Endothelial cell (in vitro differentiated cells): ENCODE measurements around the gene DYNLT5. TPM values are rescaled to one million over a fixed set of nuclear protein-coding genes. Genes with fewer than 3 reads are reported as not detected.

Experiments
- DNase-seq: peaks from one replicate; pipeline ENCODE4 v3.0.0; 2021; ENCODE audit warnings: low spot score
- H3K27ac Mint-ChIP-seq: one replicate; pipeline ENCODE4 v1.8.0; 2021; ENCODE audit warnings: mixed read lengths, inconsistent platforms; ENCODE audit not compliant: unreplicated experiment
- H3K27me3 Mint-ChIP-seq: one replicate; pipeline ENCODE4 v1.8.0; 2021; ENCODE audit warnings: mild to moderate bottlenecking, moderate library complexity, mixed read lengths, inconsistent platforms; ENCODE audit not compliant: unreplicated experiment
- H3K36me3 Mint-ChIP-seq: one replicate; pipeline ENCODE4 v1.8.0; 2021; ENCODE audit warnings: mild to moderate bottlenecking, low read depth, mixed read lengths, inconsistent platforms; ENCODE audit not compliant: unreplicated experiment
- H3K4me1 Mint-ChIP-seq: one replicate; pipeline ENCODE4 v1.8.0; 2021; ENCODE audit warnings: mild to moderate bottlenecking, mixed read lengths, inconsistent platforms; ENCODE audit not compliant: unreplicated experiment
- H3K4me3 Mint-ChIP-seq: one replicate; pipeline ENCODE4 v1.8.0; 2021; ENCODE audit warnings: mild to moderate bottlenecking, mixed read lengths, inconsistent platforms; ENCODE audit not compliant: unreplicated experiment
- H3K9me3 Mint-ChIP-seq: one replicate; pipeline ENCODE4 v1.8.0; 2021; ENCODE audit warnings: mixed read lengths, inconsistent platforms; ENCODE audit not compliant: unreplicated experiment
- CTCF ChIP-seq: fragments of 200-600 bp; sonication (generic); IDR thresholded peaks from one replicate; pipeline ENCODE4 v1.5.0; 2021; ENCODE audit warnings: antibody characterized with exemption; ENCODE audit not compliant: unreplicated experiment
- total RNA-seq: library from RNA; stranded (reverse); fragmentation: NEBNext Ultra II Directional; extraction: Animal tissue kit (Norgen Biotek cat#: 25700); gene quantifications from one replicate; pipeline ENCODE4 v1.2.1, GENCODE V29; 2021; ENCODE audit not compliant: unreplicated experiment

Gene DYNLT5
- total RNA-seq, 1 donor from 2014 or later = 57.9 TPM

- Mint-ChIP-seq H3K27me3 (no peaks in the 10 kb centered on the region), H3K36me3 (no peaks in the 10 kb centered on the region), H3K27ac (no peak overlapping the region), H3K9me3 (peaks cover 4% of the 10 kb centered on the region), H3K4me3 (no peak overlapping the region), H3K4me1 (no peaks in the 10 kb centered on the region)
- no peak for DNase-seq
- TF ChIP-seq CTCF = no peak
These were observed 57.0 kb downstream of the DYNLT5 start for GRCh38 chr1:66809245-66809644.

GRCh38 chr1:66809736-66810326, 57.6 kb downstream of the DYNLT5 start:
- no peak for TF ChIP-seq CTCF
- H3K9me3 Mint-ChIP-seq = peaks cover 4% of the 10 kb centered on the region

GRCh38 chr1:66824771-66825170, 72.5 kb downstream of the DYNLT5 start:
- no peak for DNase-seq
- H3K27me3 Mint-ChIP-seq = no peaks in the 10 kb centered on the region
- H3K27ac Mint-ChIP-seq = no peak overlapping the region
- H3K36me3 Mint-ChIP-seq = no peaks in the 10 kb centered on the region
- no peak for TF ChIP-seq CTCF
- no peak overlapping the region for H3K4me3 Mint-ChIP-seq
- no peaks in the 10 kb centered on the region for H3K4me1 Mint-ChIP-seq
- H3K9me3 Mint-ChIP-seq = no peaks in the 10 kb centered on the region

More at GRCh38 chr1:66809736-66810326, 57.6 kb downstream of the DYNLT5 start:
- no peak for DNase-seq
- H3K27me3 Mint-ChIP-seq = no peaks in the 10 kb centered on the region
- H3K36me3 Mint-ChIP-seq = no peaks in the 10 kb centered on the region
- H3K27ac Mint-ChIP-seq = no peak overlapping the region
- no peaks in the 10 kb centered on the region for H3K4me1 Mint-ChIP-seq
- no peak overlapping the region for H3K4me3 Mint-ChIP-seq

Other genes with a start within 250 kb of the DYNLT5 start
- 32.8 TPM for gene SGIP1, start 218.3 kb upstream of the DYNLT5 start, total RNA-seq
- gene INSL5, start 48.8 kb downstream of the DYNLT5 start, total RNA-seq = not detected
- 5.1 TPM for gene DNAI4, start 172.4 kb downstream of the DYNLT5 start, total RNA-seq
- gene MIER1, start 172.5 kb downstream of the DYNLT5 start, total RNA-seq = 33.2 TPM